Skin epidermis (tissue), 12 donors: ENCODE results near the gene CDH18.

Experiments used
- H3K27ac ChIP-seq, 21 experiments: fragments of 200-600 bp; sonication (generic) in 11 of 21; one replicate each; pipeline ENCODE4 v1.5.0; 2020; ENCODE audit warnings: mild to moderate bottlenecking in 3 of 21, inconsistent platforms in 2 of 21, moderate library complexity in 2 of 21
- H3K4me3 ChIP-seq, 7 experiments: fragments of 200-600 bp; sonication (generic) in 2 of 7; one replicate each; pipeline ENCODE4 v1.5.0; 2020; ENCODE audit warnings: inconsistent platforms in 2 of 7, mild to moderate bottlenecking in 2 of 7, moderate library complexity in 1 of 7

The CDH18 gene, protein sequence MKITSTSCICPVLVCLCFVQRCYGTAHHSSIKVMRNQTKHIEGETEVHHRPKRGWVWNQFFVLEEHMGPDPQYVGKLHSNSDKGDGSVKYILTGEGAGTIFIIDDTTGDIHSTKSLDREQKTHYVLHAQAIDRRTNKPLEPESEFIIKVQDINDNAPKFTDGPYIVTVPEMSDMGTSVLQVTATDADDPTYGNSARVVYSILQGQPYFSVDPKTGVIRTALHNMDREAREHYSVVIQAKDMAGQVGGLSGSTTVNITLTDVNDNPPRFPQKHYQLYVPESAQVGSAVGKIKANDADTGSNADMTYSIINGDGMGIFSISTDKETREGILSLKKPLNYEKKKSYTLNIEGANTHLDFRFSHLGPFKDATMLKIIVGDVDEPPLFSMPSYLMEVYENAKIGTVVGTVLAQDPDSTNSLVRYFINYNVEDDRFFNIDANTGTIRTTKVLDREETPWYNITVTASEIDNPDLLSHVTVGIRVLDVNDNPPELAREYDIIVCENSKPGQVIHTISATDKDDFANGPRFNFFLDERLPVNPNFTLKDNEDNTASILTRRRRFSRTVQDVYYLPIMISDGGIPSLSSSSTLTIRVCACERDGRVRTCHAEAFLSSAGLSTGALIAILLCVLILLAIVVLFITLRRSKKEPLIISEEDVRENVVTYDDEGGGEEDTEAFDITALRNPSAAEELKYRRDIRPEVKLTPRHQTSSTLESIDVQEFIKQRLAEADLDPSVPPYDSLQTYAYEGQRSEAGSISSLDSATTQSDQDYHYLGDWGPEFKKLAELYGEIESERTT

DNA sequence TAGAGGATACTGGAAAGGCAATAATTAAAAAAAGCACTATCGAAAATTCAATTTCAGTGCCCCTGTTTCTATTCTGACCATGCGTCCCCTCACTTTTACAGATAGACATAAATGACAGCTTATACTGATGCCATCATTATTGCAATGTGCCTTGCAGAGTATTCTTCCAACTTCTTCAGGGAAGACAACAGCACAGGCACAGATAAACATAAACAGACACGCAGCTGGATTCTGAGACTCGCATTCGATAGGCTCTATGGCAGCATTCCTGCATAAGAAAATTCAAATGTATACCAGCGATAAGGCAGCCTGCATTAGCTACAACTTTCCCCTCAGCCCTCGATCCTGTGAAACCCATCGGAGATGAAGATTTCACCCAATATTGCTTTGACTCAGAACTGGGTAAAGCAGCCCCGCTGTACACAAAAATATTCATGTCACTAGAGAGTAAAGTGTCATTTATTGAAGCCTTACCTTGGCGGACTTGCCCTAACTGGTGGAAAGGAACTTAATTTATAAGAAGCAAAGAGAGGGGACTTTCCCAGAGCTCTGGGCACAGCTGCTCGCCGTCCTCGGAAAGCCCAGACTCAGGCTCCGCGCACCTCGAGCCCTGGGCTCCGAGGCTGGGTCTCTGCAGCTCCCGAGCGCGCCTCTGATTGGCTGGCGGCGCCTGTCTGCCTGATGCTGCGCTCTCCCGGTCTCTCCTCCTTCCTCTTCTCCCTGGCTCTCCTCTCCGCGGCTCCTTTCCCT is at the start of gene CDH18:
Gene CDH18 (minus strand): TSS at position 589 of the 750 bp plus-strand sequence. CDS start 149,214 bp downstream, outside the sequence.
- no peak within 1 kb of the TSS for H3K27ac ChIP-seq
- H3K4me3 ChIP-seq = peak within 1 kb of the TSS in 1 of 7 experiments; percentile 28

DNA sequence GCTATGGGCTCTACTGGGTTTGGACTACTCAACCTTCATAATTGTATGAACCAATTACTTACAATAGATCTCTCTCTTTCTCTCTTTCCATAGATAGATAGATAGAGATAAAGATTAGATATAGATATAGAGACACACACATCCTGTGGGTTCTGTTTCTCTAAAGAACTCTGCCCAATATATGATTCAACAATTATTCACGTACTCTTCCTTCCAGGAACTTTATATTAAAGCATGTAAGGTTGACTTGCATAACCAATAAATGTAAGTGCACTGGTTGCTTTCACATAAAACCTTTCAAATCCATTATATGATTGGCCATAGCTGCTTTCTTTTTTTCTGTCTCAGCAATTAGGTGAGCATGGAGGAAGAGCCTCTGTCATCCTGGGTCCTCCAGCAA is 46.7 kb upstream of the CDH18 start:
- Histone ChIP-seq H3K4me3 (no peak overlapping the region), H3K27ac (no peak overlapping the region)

DNA sequence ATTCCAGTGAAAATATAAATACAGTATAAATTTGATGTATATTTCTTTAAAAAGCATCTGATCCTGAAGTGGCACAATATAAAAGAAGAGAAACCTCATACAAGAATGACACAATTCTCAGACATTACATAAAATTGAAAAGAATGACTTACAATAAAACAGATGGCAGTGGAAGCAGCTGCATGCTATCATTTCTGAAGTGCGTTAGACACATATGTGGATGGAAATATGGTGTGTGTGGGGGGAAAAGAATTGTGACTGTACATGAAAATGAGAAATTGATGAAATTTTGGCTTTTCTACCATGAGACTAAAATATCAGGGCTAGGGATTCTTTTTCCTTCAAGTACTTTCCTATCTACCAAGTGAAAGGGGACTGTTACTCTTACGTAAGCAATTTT is 45.9 kb upstream of the CDH18 start:
- no peak overlapping the region for H3K4me3 ChIP-seq
- no peak overlapping the region for H3K27ac ChIP-seq

DNA sequence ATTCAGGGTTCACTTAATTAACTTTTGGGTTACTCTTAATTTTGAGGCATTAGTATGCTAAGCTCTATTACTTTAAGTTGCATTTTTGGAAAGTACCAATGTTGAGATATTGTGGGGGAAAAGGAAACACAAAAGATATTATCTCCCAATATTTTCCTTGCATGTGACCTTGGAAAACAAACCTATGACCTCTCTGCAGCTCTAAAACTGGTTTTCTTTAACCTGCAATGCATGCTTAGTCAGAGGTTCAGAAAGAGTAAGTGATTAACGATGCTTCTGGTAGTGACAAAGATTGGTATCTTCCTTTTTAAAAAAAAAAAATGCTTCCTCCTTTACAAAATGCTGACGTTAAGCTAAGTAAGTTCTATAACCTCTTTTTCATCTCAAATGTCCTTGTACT is 44.9 kb upstream of the CDH18 start:
- H3K27ac ChIP-seq = no peak overlapping the region
- H3K4me3 ChIP-seq = no peak overlapping the region

DNA sequence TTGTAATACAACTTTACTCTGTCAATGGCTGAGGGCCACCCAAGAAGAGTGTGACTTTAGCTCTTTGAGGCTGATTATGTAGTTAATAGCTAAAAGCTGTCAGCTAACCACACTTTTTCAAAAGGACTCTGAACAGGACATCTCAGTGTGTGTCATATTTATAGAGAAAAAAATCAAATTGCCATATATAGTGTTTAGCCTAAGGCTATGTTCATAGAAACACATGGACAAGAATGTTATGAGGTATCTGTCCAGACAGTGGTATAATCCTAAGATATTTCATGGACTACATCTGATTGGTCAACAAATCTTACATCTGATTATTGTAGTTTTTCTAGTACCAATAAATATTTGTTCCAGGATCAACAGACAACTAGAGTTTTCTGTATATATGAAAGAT is 42.1 kb upstream of the CDH18 start:
- no peak overlapping the region for H3K4me3 ChIP-seq
- no peak overlapping the region for H3K27ac ChIP-seq

DNA sequence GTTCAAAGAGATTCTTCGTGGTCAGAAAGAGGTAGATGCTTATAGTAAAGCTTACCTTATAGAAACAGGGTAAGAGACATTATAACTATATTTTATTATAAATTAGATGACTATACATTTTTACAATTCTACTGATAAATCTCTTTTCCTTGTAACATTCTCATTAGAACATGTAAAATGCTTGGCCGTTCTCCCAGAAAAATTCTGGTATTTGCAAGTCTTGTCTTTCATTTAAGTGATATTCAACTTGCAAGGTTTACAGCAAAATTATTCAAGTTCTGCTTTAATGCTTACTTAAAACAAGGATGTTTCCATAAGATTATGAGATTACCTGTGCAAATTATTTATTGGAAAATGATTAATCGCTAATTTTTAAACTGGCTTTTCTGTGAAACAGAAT is 41.3 kb upstream of the CDH18 start:
- Histone ChIP-seq H3K4me3 (no peak overlapping the region), H3K27ac (no peak overlapping the region)

DNA sequence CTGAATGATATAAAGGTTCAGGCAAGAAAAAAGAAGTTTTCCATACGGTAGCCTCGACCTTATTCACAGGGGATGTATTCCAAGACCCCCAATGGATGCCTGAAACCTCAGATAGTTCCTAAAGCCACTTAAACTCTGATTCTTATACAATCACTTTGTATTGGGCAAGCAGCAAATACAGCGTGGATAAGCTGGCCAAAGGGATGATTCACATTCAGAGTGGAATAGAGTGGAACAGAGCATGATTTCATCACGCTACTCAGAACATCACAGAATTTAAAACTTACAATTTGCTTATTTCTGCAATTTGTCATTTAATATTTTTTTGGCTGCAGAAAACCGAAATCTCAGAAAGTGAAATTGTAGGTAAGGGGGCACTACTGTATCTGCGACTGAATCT is 40.5 kb upstream of the CDH18 start:
- H3K27ac ChIP-seq = no peak overlapping the region
- no peak overlapping the region for H3K4me3 ChIP-seq

DNA sequence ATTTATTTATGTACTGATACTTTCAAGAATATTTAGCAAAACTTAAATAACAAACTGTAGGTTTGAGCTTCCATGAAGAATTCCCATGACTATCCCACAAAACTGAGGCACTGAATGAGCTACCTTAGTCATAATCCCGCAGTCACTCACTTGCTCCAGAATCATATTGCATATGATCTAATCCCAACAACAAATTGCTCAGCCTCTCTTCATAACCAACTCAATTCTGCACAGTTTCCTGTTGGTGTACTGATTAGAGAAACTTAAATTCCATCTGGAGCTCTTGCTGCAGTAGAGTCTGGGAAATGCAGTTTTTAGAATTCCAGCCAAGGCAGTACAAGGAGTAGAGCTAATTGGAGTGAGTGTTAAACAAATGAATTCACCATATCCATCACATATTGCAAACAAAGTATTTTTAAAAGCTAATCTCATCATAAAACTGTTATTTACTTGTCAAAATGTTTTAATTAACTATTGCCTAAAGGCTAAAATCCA is 35.7 kb upstream of the CDH18 start:
- no peak overlapping the region for H3K4me3 ChIP-seq
- H3K27ac ChIP-seq = no peak overlapping the region

DNA sequence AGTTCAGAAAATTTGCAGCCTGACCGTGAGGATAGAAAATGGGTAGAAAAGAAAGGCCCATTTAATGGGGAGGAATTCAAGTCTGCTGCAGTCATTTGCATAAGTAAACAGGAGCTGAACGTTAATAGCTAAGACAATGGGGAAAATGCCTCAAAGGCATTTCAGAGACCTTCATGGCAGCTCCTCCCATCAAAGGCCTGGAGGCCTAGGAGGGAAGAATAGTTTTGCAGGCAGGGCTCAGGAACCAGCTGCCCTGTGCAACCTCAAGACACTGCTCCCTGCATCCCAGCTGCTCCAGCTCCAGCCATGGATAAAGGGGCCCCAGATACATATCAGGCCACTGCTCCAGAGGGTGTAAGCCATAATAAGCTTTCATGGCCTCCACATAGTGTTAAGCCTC is 32.2 kb upstream of the CDH18 start:
- H3K27ac ChIP-seq = no peak overlapping the region

DNA sequence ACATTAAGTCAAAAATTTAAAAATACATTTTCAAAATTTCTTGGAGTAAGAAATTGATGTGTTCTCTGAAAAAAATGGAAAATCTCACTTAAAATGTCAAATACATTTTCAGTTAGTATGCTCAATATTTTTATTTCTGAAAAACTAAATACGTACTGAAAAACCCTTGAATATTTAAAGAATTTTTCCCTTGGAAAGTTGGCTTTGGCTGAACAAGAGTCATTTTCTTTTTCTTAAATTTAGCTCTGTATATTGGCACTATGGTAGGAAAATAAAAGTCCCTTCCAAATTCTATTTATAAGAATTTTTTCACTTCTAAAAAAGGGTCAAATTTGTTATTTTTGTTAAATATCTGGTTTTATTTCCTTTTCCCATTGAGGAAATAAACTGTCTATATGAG is 29.0 kb upstream of the CDH18 start:
- H3K4me3 ChIP-seq = no peak overlapping the region
- H3K27ac ChIP-seq = no peak overlapping the region

More for the DNA sequence above, 32.2 kb upstream of the CDH18 start:
- H3K4me3 ChIP-seq = no peak overlapping the region

DNA sequence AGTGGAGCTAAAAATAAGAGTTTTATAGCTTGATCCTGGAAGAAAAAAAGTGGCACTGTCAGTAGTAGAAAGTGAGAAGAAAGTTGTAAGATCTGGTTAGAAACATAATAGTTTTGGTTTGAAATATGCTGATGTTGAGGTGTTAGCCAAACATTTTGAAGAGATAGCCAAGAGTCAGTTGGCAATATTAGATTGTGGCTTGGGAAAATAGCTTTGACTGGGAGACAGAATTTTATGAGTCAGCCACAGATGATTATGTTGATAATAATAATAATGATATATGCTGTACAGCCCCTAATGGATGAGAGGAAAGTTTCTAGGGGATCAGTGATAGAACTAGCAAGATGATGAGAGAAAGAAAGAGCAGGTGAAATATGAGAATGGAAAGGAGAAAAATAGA is 12.4 kb upstream of the CDH18 start:
- no peak overlapping the region for H3K27ac ChIP-seq

DNA sequence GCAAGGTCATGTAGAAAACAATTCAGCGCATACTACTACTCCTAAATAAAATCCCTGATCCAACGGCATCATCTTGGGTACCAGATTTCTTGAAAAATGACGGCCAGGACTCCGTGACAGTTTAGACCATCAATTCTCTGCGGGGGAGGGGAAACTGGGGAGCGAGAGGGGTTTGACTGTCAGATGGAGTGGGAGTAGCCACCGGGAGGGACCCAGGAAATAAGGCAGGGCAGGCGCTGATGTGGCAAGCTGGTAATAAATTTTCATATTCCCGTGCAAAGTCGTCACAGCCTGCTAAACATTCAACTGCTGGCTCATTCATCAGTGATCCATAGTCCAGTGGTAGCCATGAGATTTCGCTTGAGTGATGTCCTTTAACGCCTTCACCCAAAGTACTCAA is 457 bp upstream of the CDH18 start:
- Histone ChIP-seq H3K4me3 (peak overlapping the region in 1 of 7 experiments; percentile 28), H3K27ac (no peak overlapping the region)

More for the DNA sequence above, 12.4 kb upstream of the CDH18 start:
- no peak overlapping the region for H3K4me3 ChIP-seq

DNA sequence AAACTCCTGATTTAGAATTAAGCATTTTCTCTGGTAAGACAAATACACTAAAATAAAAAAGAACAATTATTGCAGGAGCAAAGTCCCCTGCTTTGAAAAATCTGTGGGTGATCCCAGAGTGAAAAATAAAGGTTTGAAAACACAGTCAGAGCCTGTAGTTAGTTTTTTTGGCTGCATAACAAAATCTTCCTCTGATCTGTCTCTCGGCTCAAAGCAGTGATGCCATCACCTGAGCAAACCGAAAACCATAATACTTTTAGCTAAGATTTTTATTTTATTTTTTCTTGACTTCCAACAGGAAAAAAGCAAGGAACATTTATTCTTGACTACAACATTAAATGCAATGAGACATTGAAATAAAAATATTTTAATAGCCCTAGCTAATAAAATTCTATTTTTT is 1.2 kb downstream of the CDH18 start:
- no peak overlapping the region for H3K27ac ChIP-seq
- H3K4me3 ChIP-seq = no peak overlapping the region

DNA sequence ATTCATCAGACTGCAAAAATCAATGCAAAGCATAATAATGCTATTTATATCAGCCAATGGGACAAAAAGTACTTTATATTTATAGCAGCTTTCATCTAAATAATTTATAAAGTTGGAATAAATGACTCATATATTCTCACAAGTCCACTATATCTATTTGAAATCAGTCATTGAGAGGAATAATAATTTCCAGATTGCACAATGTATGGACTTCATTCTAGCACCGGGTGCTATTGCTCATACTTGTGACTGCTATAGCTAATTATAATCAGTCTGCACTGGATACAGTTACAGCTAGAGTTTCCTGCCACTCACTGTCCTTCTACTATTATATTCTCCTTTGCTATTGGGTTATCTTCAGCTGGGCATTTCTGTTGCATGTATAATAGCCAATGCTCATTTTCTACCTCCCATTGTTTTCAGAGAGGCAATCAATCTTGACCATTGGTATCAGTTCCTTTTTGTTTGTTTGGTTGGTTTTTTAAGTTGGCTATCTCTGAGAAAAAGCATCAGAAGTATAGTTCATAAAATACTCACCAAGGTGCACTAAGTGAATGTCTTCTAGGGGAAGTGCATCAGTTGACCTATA is 1.9 kb downstream of the CDH18 start:
- no peak overlapping the region for H3K27ac ChIP-seq
- no peak overlapping the region for H3K4me3 ChIP-seq

DNA sequence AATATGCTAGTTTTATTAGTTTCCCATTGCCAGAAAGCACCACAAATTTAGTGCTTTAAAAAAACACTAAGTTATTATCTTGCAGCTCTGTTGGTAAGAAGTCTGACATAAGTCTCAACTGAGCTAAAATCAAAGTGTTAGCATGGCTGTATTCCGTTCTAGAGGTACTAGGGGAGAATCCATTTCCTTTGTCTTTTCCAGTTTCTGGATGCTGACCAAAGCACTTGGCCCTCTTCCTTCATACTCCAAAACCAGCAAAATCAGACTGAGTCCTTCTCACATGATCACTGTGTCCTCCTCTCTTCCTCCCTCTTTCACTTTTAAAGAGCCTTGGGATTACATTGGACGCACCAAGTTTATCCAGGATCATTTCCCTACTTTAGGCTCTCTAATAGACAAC is 9.5 kb downstream of the CDH18 start:
- no peak overlapping the region for H3K4me3 ChIP-seq
- no peak overlapping the region for H3K27ac ChIP-seq

DNA sequence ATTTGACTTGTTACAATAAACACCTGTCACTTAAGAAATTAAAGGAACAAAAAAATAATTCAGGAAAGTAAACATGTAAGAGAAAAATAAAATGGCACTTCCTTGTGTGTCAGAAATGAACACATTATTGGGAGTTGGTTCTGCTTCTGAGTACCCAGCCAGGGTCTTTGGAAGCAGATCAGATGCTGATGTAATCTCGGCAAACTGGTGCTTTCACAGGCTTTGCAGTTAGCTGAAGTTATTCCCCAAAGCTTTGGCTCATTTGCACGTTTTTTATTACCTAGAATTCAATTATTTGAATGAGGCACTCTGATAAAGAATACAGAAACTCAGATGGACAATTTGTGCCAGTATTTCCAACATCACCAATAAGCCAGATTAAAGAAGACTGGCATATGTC is 10.9 kb downstream of the CDH18 start:
- Histone ChIP-seq H3K27ac (no peak overlapping the region), H3K4me3 (no peak overlapping the region)

DNA sequence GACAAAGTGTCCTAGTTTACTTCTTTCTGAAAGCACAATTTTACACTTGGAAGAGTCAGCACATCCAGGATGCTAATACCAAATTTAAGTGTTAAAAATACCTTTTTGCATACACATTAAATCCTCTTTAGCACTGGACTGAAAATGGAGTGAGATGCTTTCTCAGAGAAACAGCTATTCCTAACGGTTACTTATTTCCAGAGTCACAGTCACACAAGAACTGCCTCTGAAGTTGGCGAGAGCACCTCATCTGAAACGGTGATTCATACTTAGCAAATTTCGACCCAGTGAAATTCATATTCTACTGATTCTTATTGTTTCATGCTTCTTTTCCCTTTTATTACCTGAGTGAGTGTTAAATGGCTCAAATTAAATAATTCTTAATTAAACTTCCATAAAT is 12.2 kb downstream of the CDH18 start:
- H3K27ac ChIP-seq = no peak overlapping the region

DNA sequence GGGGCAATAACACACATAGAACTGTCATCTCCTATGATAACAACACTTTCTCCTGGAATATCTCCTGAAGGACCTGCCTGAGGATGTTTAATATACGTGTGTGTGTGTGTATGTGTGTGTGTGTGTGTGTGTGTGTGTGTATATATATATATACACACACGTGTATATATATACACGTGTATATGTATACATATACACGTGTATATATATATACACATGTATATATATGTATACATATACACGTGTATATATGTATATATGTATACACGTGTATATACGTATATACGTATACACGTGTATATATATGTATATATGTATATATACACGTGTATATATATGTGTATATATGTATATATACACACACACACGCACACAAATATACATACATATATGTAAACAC is 27.5 kb downstream of the CDH18 start:
- H3K4me3 ChIP-seq = no peak overlapping the region

More for the DNA sequence above, 12.2 kb downstream of the CDH18 start:
- H3K4me3 ChIP-seq = no peak overlapping the region

DNA sequence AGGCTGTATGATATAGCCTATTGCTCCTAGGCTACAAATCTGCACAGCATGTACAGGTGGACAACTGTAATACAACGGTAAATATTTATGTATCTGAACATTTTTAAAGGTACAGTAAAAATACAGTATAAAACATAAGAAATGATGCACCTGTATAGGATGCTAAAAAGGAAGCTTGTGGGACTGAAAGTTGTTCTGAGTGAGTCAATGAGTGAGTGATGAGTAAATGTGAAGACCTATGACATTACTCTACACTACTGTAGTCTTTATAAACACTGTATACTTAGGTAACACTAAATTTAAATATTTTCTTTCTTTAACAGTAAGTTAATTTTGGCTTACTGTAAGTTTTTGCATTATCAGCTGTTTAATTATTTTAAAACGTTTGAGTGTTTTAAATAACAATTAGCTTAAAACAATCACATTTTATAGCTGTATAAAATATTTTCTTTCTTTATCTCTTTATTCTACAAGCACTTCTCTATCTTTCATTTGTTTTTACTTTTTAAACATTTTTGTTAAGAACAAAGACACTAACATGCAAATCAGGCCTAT is 28.1 kb downstream of the CDH18 start:
- H3K4me3 ChIP-seq = no peak overlapping the region
- H3K27ac ChIP-seq = no peak overlapping the region

More for the DNA sequence above, 27.5 kb downstream of the CDH18 start:
- no peak overlapping the region for H3K27ac ChIP-seq

DNA sequence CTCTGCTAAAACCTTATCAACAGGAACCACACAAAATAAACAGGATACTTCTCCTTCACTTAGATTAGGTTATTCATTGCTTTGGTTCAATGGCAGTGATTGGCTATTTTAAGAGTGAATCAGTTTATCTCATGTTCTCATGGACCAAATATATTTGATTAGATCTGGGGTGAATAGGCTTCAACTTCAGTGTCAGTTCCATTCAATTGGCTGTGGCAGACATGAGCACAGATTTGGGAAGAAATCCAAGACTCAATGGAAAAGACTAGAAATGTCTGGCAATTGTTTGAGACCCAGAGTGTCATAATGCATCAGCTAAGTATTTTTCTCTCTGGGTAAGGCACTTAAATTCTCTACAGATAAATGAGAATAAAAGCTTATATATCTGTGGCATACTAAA is 37.1 kb downstream of the CDH18 start:
- H3K4me3 ChIP-seq = no peak overlapping the region

More for the DNA sequence above, 37.1 kb downstream of the CDH18 start:
- H3K27ac ChIP-seq = no peak overlapping the region
